Measurements from ENCODE around the gene PDE2A. TPM values are rescaled to one million over a fixed set of nuclear protein-coding genes. Genes with fewer than 3 reads are reported as not detected.

The PDE2A gene
- total RNA-seq, 1 experiment from 2014 or later = 9.6 TPM

DNA sequence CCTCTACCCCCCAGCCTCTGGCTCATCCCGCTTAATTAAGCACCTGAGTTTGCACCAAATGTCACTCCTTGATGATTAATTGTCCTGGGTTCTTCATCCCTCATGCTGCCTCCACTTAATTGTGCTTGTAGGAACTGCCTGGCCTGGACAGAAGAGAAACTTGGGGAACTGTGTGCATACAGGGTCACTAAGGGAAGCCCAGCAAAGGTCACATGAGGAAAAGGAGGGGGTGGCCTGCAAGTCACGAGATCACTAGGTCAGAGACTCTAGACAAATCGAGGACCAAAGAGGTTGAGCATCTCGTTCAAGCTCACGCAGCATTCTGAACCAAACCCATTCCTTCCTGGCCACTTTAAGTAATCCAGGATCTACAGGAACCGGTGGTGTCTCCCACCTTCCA, 75.8 kb downstream of the PDE2A start:
- no peaks in the 10 kb centered on the region for H3K9me3 ChIP-seq (ENCODE audit: insufficient read depth, low read depth)
- H3F3A ChIP-seq (ENCODE audit: insufficient read depth, low read depth) = no peaks in the 10 kb centered on the region
- no peak overlapping the region for H2AFZ ChIP-seq
- no peak overlapping the region for H3K27ac ChIP-seq
- TF ChIP-seq EZH2 (IDR thresholded peaks at IDR 0.05; ENCODE audit: low read depth) = no peak
- TF ChIP-seq, protein P1, sequence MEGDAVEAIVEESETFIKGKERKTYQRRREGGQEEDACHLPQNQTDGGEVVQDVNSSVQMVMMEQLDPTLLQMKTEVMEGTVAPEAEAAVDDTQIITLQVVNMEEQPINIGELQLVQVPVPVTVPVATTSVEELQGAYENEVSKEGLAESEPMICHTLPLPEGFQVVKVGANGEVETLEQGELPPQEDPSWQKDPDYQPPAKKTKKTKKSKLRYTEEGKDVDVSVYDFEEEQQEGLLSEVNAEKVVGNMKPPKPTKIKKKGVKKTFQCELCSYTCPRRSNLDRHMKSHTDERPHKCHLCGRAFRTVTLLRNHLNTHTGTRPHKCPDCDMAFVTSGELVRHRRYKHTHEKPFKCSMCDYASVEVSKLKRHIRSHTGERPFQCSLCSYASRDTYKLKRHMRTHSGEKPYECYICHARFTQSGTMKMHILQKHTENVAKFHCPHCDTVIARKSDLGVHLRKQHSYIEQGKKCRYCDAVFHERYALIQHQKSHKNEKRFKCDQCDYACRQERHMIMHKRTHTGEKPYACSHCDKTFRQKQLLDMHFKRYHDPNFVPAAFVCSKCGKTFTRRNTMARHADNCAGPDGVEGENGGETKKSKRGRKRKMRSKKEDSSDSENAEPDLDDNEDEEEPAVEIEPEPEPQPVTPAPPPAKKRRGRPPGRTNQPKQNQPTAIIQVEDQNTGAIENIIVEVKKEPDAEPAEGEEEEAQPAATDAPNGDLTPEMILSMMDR (conservative IDR thresholded peaks at IDR 0.05) = no peak
- H3K36me3 ChIP-seq (ENCODE audit: low read depth) = no peaks in the 10 kb centered on the region
- BruUV-seq (replicated peaks) = no TSS peak
- intact Hi-C loops (cut with micrococcal nuclease; ENCODE audit: unreplicated experiment) = no loop called here
- ChIA-PET POLR2A (ENCODE audit: unreplicated experiment) (no interaction called here), CTCF (interaction anchor here (0.6 to 2.3 kb wide), 8 partner anchors 12 to 579 kb away, joined by 3 to 14 read pairs (median 4); no protein-coding TSS in a partner anchor)
- no peaks in the 10 kb centered on the region for H4K20me1 ChIP-seq (ENCODE audit: insufficient read depth)
- H3K4me2 ChIP-seq = no peak overlapping the region
- no peaks in the 10 kb centered on the region for H3K79me2 ChIP-seq (ENCODE audit: low read depth)
- H3K27me3 ChIP-seq (ENCODE audit: insufficient read depth, low read depth) = no peaks in the 10 kb centered on the region
- no peaks in the 10 kb centered on the region; the same call in 1 of the 2 replicates for H3K4me1 ChIP-seq (replicated peaks; ENCODE audit: insufficient read depth)
- H3K9me2 ChIP-seq (ENCODE audit: insufficient read depth) = no peaks in the 10 kb centered on the region
- no peak for DNase-seq
- no peak overlapping the region for H3K4me3 ChIP-seq

DNA sequence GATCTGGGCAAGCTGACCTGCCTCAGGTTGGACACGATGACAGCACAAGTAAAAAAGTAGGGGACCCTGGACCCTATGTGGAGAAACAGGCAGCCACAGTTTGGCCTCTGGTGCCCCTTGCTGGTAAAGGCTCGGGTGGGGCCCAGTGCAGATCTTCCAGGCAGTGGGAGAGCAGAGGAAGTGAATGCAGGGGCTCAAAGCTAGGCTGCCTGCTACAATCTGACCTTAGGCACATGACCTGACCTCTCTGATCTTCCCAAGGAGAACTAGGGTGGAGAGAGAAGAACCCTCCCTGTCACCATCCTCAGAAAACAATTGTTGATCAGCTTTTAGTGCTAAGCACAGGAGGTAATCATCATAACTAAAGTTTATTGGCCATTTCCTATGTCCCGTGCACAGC, 76.5 kb downstream of the PDE2A start:
- Histone ChIP-seq H3K79me2 (ENCODE audit: low read depth) (no peaks in the 10 kb centered on the region), H3K4me1 (replicated peaks; ENCODE audit: insufficient read depth) (no peaks in the 10 kb centered on the region; the same call in 1 of the 2 replicates), H3K27me3 (ENCODE audit: insufficient read depth, low read depth) (no peaks in the 10 kb centered on the region), H4K20me1 (ENCODE audit: insufficient read depth) (0 out of 2 replicates have a peak, but pooled peaks cover 5% of the 10 kb centered on the region), H3K9me2 (ENCODE audit: insufficient read depth) (no peaks in the 10 kb centered on the region), H3K9me3 (ENCODE audit: insufficient read depth, low read depth) (no peaks in the 10 kb centered on the region), H3K36me3 (ENCODE audit: low read depth) (no peaks in the 10 kb centered on the region), H3K27ac (no peak overlapping the region), H3K4me3 (no peak overlapping the region), H3K4me2 (no peak overlapping the region), H2AFZ (no peak overlapping the region), H3F3A (ENCODE audit: insufficient read depth, low read depth) (no peaks in the 10 kb centered on the region)
- TF ChIP-seq, protein P1 (conservative IDR thresholded peaks at IDR 0.05) = no peak
- no peak for TF ChIP-seq EZH2 (IDR thresholded peaks at IDR 0.05; ENCODE audit: low read depth)
- no TSS peak for BruUV-seq (replicated peaks)
- POLR2A ChIA-PET (ENCODE audit: unreplicated experiment) = no interaction called here
- intact Hi-C loops (cut with micrococcal nuclease; ENCODE audit: unreplicated experiment) = no loop called here
- no peak for DNase-seq
- CTCF ChIA-PET = interaction anchor here (0.5 to 1.0 kb wide), 3 partner anchors 9 to 20 kb away, joined by 3 read pairs; no protein-coding TSS in a partner anchor

DNA sequence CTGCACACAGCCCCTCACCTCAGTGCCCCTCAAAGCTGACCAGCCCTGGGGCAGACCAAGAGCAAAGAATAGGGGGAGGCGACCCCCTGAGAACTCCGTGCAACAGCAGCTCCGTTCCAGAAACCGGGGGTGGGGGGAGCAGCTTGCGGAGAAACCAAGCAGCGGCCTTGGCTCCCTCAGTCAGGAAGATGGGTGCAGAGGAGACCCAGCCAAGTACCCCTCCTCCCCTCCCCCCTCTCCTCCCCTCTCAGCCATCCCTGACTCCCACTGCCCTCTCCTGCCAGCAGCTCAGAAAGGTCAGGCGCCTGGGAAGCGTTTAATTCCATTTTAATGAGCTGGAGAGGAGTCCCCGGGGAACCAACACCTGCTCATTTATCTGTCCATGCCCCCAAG, 78.9 kb downstream of the PDE2A start:
- ChIA-PET CTCF (interaction anchor here (0.8 kb wide), 1 partner anchor 27 kb away, joined by 3 read pairs; no protein-coding TSS in a partner anchor), POLR2A (ENCODE audit: unreplicated experiment) (no interaction called here)
- BruUV-seq (replicated peaks) = no TSS peak
- DNase-seq = no peak
- Histone ChIP-seq H2AFZ (no peak overlapping the region), H4K20me1 (ENCODE audit: insufficient read depth) (0 out of 2 replicates have a peak, but pooled peaks cover 5% of the 10 kb centered on the region), H3K4me1 (replicated peaks; ENCODE audit: insufficient read depth) (no peaks in the 10 kb centered on the region; the same call in 1 of the 2 replicates), H3K4me3 (no peak overlapping the region), H3K27ac (no peak overlapping the region), H3K4me2 (no peak overlapping the region), H3K36me3 (ENCODE audit: low read depth) (no peaks in the 10 kb centered on the region), H3K9me2 (ENCODE audit: insufficient read depth) (no peaks in the 10 kb centered on the region), H3F3A (ENCODE audit: insufficient read depth, low read depth) (no peaks in the 10 kb centered on the region), H3K9me3 (ENCODE audit: insufficient read depth, low read depth) (no peaks in the 10 kb centered on the region), H3K27me3 (ENCODE audit: insufficient read depth, low read depth) (no peaks in the 10 kb centered on the region), H3K79me2 (ENCODE audit: low read depth) (no peaks in the 10 kb centered on the region)
- intact Hi-C loops (cut with micrococcal nuclease; ENCODE audit: unreplicated experiment) = no loop called here
- no peak for TF ChIP-seq EZH2 (IDR thresholded peaks at IDR 0.05; ENCODE audit: low read depth)
- TF ChIP-seq, protein P1 (conservative IDR thresholded peaks at IDR 0.05) = no peak

All from PC-9 (cell line).